ACC112 (cell line): ENCODE data around the gene GGTA1.

Source experiments
- H2AFZ ChIP-seq: fragments of 200-600 bp; sonication (generic); one replicate; pipeline ENCODE4 v1.6.0; 2017; ENCODE audit warnings: antibody characterized with exemption, low read length; ENCODE audit not compliant: unreplicated experiment
- H3K27ac ChIP-seq: fragments of 200-600 bp; sonication (generic); 2 replicates; pipeline ENCODE4 v1.5.1; 2014; ENCODE audit warnings: low read depth, mild to moderate bottlenecking, antibody characterized with exemption, low read length, moderate library complexity
- H3K27me3 ChIP-seq: fragments of 200-600 bp; sonication (generic); 2 replicates; pipeline ENCODE4 v1.6.1; 2014; ENCODE audit warnings: mild to moderate bottlenecking, antibody characterized with exemption, low read length, moderate library complexity, mixed read lengths; ENCODE audit not compliant: insufficient read depth
- H3K36me3 ChIP-seq: fragments of 200-600 bp; sonication (generic); 2 replicates; pipeline ENCODE4 v1.6.1; 2016; ENCODE audit warnings: mild to moderate bottlenecking, antibody characterized with exemption, low read length, moderate library complexity, mixed read lengths; ENCODE audit not compliant: insufficient read depth
- H3K4me1 ChIP-seq: fragments of 200-600 bp; sonication (generic); one replicate; pipeline ENCODE4 v1.6.1; 2016; ENCODE audit warnings: low read length, mixed read lengths; ENCODE audit not compliant: insufficient read depth, unreplicated experiment, control insufficient read depth
- H3K4me3 ChIP-seq: fragments of 200-600 bp; sonication (generic); 2 replicates; pipeline ENCODE4 v1.5.1; 2014; ENCODE audit warnings: mild to moderate bottlenecking, low read depth, low read length
- H3K79me2 ChIP-seq: fragments of 200-600 bp; sonication (generic); one replicate; pipeline ENCODE4 v1.6.0; 2016; ENCODE audit warnings: low read length; ENCODE audit not compliant: control insufficient read depth, unreplicated experiment, insufficient read depth

The GGTA1 gene

GRCh38 chr9:121499177-121499426, 542 bp downstream of the GGTA1 start:
- no peaks in the 10 kb centered on the region for H3K36me3 ChIP-seq
- H3K79me2 ChIP-seq: no peaks in the 10 kb centered on the region
- peak overlapping the region; percentile 72 for H3K4me3 ChIP-seq
- peaks cover 33% of the 10 kb centered on the region for H3K27me3 ChIP-seq
- H2AFZ ChIP-seq: peak overlapping the region; percentile 9
- H3K4me1 ChIP-seq: peaks cover 6% of the 10 kb centered on the region
- H3K27ac ChIP-seq: no peak overlapping the region

- Histone ChIP-seq H3K27ac (no peak overlapping the region), H3K27me3 (peaks cover 36% of the 10 kb centered on the region), H3K4me1 (peaks cover 6% of the 10 kb centered on the region), H2AFZ (peak overlapping the region; percentile 15), H3K36me3 (no peaks in the 10 kb centered on the region), H3K79me2 (no peaks in the 10 kb centered on the region), H3K4me3 (peak overlapping the region; percentile 72)
These were observed 1.0 kb downstream of the GGTA1 start for GRCh38 chr9:121498487-121499176.

- no peak overlapping the region for H3K27ac ChIP-seq
- no peaks in the 10 kb centered on the region for H3K79me2 ChIP-seq
- H3K36me3 ChIP-seq: no peaks in the 10 kb centered on the region
- peaks cover 6% of the 10 kb centered on the region for H3K4me1 ChIP-seq
- H3K4me3 ChIP-seq: peak overlapping the region; percentile 72
- peaks cover 36% of the 10 kb centered on the region for H3K27me3 ChIP-seq
- no peak overlapping the region for H2AFZ ChIP-seq
These were observed 1.5 kb downstream of the GGTA1 start for GRCh38 chr9:121498150-121498486.

GRCh38 chr9:121495976-121496375, 3.7 kb downstream of the GGTA1 start:
- Histone ChIP-seq H3K79me2 (no peaks in the 10 kb centered on the region), H3K36me3 (no peaks in the 10 kb centered on the region), H3K4me3 (no peak overlapping the region), H3K27me3 (peaks cover 36% of the 10 kb centered on the region), H3K4me1 (peaks cover 6% of the 10 kb centered on the region), H2AFZ (no peak overlapping the region), H3K27ac (no peak overlapping the region)

GRCh38 chr9:121494192-121494591, 5.5 kb downstream of the GGTA1 start:
- H3K4me1 ChIP-seq: peaks cover 3% of the 10 kb centered on the region
- no peak overlapping the region for H2AFZ ChIP-seq
- H3K79me2 ChIP-seq: no peaks in the 10 kb centered on the region
- peaks cover 30% of the 10 kb centered on the region for H3K27me3 ChIP-seq
- no peaks in the 10 kb centered on the region for H3K36me3 ChIP-seq
- no peak overlapping the region for H3K27ac ChIP-seq
- no peak overlapping the region for H3K4me3 ChIP-seq

- no peak overlapping the region for H3K4me3 ChIP-seq
- no peak overlapping the region for H3K27ac ChIP-seq
- H3K4me1 ChIP-seq: no peaks in the 10 kb centered on the region
- H3K36me3 ChIP-seq: no peaks in the 10 kb centered on the region
- H2AFZ ChIP-seq: no peak overlapping the region
- no peaks in the 10 kb centered on the region for H3K79me2 ChIP-seq
- peaks cover 10% of the 10 kb centered on the region; the same call in 1 of the 2 replicates for H3K27me3 ChIP-seq
These were observed 8.5 kb downstream of the GGTA1 start for GRCh38 chr9:121491111-121491510.

- Histone ChIP-seq H3K27ac (no peak overlapping the region), H3K79me2 (no peaks in the 10 kb centered on the region), H3K4me1 (no peaks in the 10 kb centered on the region), H3K36me3 (no peaks in the 10 kb centered on the region), H3K27me3 (peaks cover 5% of the 10 kb centered on the region; the same call in 1 of the 2 replicates), H3K4me3 (no peak overlapping the region), H2AFZ (no peak overlapping the region)
These were observed 10.3 kb downstream of the GGTA1 start for GRCh38 chr9:121489344-121489743.

GRCh38 chr9:121486043-121486442, 13.6 kb downstream of the GGTA1 start:
- Histone ChIP-seq H3K27me3 (0 out of 2 replicates have a peak, but pooled peaks cover 3% of the 10 kb centered on the region), H3K79me2 (no peaks in the 10 kb centered on the region), H3K27ac (no peak overlapping the region), H3K4me3 (no peak overlapping the region), H3K36me3 (no peaks in the 10 kb centered on the region), H3K4me1 (no peaks in the 10 kb centered on the region), H2AFZ (no peak overlapping the region)

GRCh38 chr9:121485623-121486022, 14.0 kb downstream of the GGTA1 start:
- Histone ChIP-seq H3K27ac (no peak overlapping the region), H3K4me1 (no peaks in the 10 kb centered on the region), H3K4me3 (no peak overlapping the region), H2AFZ (no peak overlapping the region), H3K79me2 (no peaks in the 10 kb centered on the region), H3K27me3 (0 out of 2 replicates have a peak, but pooled peaks cover 3% of the 10 kb centered on the region), H3K36me3 (no peaks in the 10 kb centered on the region)

- Histone ChIP-seq H3K79me2 (no peaks in the 10 kb centered on the region), H2AFZ (no peak overlapping the region), H3K27me3 (0 out of 2 replicates have a peak, but pooled peaks cover 3% of the 10 kb centered on the region), H3K36me3 (no peaks in the 10 kb centered on the region), H3K4me3 (no peak overlapping the region), H3K4me1 (no peaks in the 10 kb centered on the region), H3K27ac (no peak overlapping the region)
These were observed 14.8 kb downstream of the GGTA1 start for GRCh38 chr9:121484651-121485446.

- Histone ChIP-seq H3K4me1 (no peaks in the 10 kb centered on the region), H3K79me2 (no peaks in the 10 kb centered on the region), H2AFZ (no peak overlapping the region), H3K27me3 (0 out of 2 replicates have a peak, but pooled peaks cover 4% of the 10 kb centered on the region), H3K27ac (no peak overlapping the region), H3K4me3 (no peak overlapping the region), H3K36me3 (no peaks in the 10 kb centered on the region)
These were observed 16.1 kb downstream of the GGTA1 start for GRCh38 chr9:121483473-121484031.
